MCF 10A (cell line): Measurements from ENCODE around the gene NADSYN1. TPM values are rescaled to one million over a fixed set of nuclear protein-coding genes. Genes with fewer than 3 reads are reported as not detected.
"Not testable (repeated sequence)": the region's sequence is repeated elsewhere in the genome, so short reads cannot be mapped to it uniquely, and the experiment has no call there.

Source experiments
- BruUV-seq: library from RNA; stranded (reverse); fragments of 400-500 nt; replicated peaks from 2 replicates; lab custom pipeline; 2021; lab: Mats Ljungman, UMichigan
- CTCF ChIA-PET: fragments of 300-600 bp; sonication (Branson Sonifier 250); formaldehyde crosslinking; extraction: SDS; loops from one replicate; lab custom pipeline; 2021; ENCODE audit warnings: antibody characterized with exemption, inconsistent platforms; lab: Yijun Ruan, JAX
- POLR2A ChIA-PET: fragments of 300-600, 350-650 bp; sonication (Branson Sonifier 250); formaldehyde crosslinking; extraction: SDS; loops from one replicate; lab custom pipeline; 2020; ENCODE audit warnings: antibody characterized with exemption, inconsistent platforms; lab: Yijun Ruan, JAX
- DNase-seq: peaks from one replicate; pipeline ENCODE4 v3.0.0-alpha.2; 2018; ENCODE audit not compliant: unreplicated experiment
- H3K27ac Mint-ChIP-seq: one replicate; pipeline ENCODE4 v1.8.0; 2022; ENCODE audit warnings: mild to moderate bottlenecking, low read depth, mixed read lengths; ENCODE audit not compliant: unreplicated experiment
- H3K27me3 Mint-ChIP-seq: one replicate; pipeline ENCODE4 v1.8.0; 2022; ENCODE audit warnings: mixed read lengths; ENCODE audit not compliant: insufficient read depth, unreplicated experiment
- H3K36me3 Mint-ChIP-seq: one replicate; pipeline ENCODE4 v1.8.0; 2022; ENCODE audit warnings: mild to moderate bottlenecking, moderate library complexity, mixed read lengths; ENCODE audit not compliant: insufficient read depth, unreplicated experiment
- H3K4me1 Mint-ChIP-seq: one replicate; pipeline ENCODE4 v1.8.0; 2022; ENCODE audit warnings: mixed read lengths; ENCODE audit not compliant: insufficient read depth, unreplicated experiment
- H3K4me3 Mint-ChIP-seq: one replicate; pipeline ENCODE4 v1.8.0; 2022; ENCODE audit warnings: mild to moderate bottlenecking, moderate library complexity, mixed read lengths; ENCODE audit not compliant: unreplicated experiment
- H3K9me3 Mint-ChIP-seq: one replicate; pipeline ENCODE4 v1.8.0; 2022; ENCODE audit warnings: mixed read lengths; ENCODE audit not compliant: unreplicated experiment
- CTCF ChIP-seq: fragments of 200-600 bp; IDR thresholded peaks from one replicate; pipeline ENCODE4 v1.8.0; 2022; ENCODE audit warnings: antibody characterized with exemption, mild to moderate bottlenecking; ENCODE audit not compliant: unreplicated experiment
- intact Hi-C: fragments of 100-400 bp; cut with micrococcal nuclease; formaldehyde crosslinking; loops from 2 replicates; pipeline ENCODE4 v1.14.1; 2022
- total RNA-seq: library from RNA; stranded (reverse); gene quantifications from 2 replicates; pipeline ENCODE4 v1.2.3, GENCODE V29; 2022

NADSYN1 gene
- total RNA-seq, 1 experiment from 2014 or later = 73.6 TPM

DNA sequence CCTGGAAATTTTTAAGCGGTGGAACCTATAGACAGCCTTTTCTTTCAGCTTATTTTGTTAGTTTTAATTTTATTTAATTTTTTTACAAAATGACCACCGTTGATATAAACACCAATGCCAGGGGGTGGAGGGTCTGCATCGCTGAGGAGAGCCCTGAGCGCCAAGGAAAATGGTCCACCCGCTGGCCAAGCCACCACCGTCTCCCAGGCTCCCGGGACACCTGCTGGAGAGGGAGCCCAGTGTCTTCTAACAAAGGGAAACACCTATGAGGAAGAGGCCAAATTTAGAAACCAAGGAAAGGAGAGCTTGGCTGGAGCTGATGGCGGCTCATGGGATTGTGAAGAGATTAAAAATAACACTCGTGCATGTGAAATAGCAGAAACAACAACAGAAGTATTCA lies 84.5 kb downstream of the NADSYN1 start:
- Mint-ChIP-seq H3K9me3 (peaks cover 9% of the 10 kb centered on the region), H3K27ac (no peak overlapping the region), H3K27me3 (no peaks in the 10 kb centered on the region), H3K4me3 (no peak overlapping the region), H3K4me1 (no peaks in the 10 kb centered on the region), H3K36me3 (no peaks in the 10 kb centered on the region)
- intact Hi-C loops = no loop called here
- TF ChIP-seq CTCF = no peak
- POLR2A ChIA-PET = no interaction called here
- no TSS peak for BruUV-seq
- CTCF ChIA-PET = no interaction called here
- DNase-seq = no peak

DNA sequence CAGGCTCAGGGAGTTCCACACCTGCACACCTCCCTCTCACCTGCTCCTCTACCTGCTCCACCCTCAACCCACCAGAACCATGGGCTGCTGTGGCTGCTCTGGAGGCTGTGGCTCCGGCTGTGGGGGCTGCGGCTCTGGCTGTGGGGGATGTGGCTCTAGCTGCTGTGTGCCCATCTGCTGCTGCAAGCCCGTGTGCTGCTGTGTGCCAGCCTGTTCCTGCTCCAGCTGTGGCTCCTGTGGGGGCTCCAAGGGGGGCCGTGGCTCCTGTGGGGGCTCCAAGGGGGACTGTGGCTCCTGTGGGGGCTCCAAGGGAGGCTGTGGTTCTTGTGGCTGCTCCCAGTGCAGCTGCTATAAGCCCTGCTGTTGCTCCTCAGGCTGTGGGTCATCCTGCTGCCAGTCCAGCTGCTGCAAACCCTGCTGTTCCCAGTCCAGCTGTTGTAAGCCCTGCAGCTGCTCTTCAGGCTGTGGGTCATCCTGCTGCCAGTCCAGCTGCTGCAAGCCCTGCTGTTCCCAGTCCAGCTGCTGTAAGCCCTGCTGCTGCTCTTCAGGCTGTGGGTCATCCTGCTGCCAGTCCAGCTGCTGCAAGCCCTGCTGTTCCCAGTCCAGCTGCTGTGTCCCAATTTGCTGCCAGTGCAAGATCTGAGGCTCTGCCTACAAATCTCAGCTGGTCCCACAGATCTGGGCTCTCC lies 85.1 kb downstream of the NADSYN1 start, which contains the start of gene KRTAP5-8:
Gene KRTAP5-8, plus strand, starts transcription at position 49 of the 689 bp plus-strand sequence. Its CDS starts 31 bp downstream, at position 80.
- H3K4me1 Mint-ChIP-seq, H3K36me3 Mint-ChIP-seq, H3K27ac Mint-ChIP-seq, H3K27me3 Mint-ChIP-seq, POLR2A ChIA-PET, BruUV-seq, DNase-seq, intact Hi-C loops, CTCF ChIA-PET, H3K4me3 Mint-ChIP-seq, H3K9me3 Mint-ChIP-seq: not testable (repeated sequence)

DNA sequence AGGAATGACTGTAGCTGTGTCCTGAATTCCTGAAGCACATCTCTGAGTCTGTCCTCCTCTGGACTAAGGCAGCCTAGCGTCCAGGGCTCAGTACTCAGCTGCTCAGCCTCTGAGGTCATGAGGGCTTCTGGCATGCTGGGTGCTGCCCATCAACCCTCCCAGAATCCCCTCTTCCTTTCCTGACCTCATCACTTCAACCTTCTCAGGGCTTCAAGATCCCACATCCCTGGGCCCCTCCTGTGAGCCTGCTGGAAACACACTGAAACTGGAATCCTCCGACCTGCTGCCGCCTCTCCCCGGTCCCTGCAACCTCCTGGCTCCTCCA lies 85.6 kb downstream of the NADSYN1 start:
- H3K9me3 Mint-ChIP-seq = peaks cover 9% of the 10 kb centered on the region
- DNase-seq = no peak
- no peak for TF ChIP-seq CTCF
- no peaks in the 10 kb centered on the region for H3K36me3 Mint-ChIP-seq
- no TSS peak for BruUV-seq
- CTCF ChIA-PET = no interaction called here
- intact Hi-C loops = no loop called here
- no peak overlapping the region for H3K27ac Mint-ChIP-seq
- H3K4me3 Mint-ChIP-seq = no peak overlapping the region
- H3K27me3 Mint-ChIP-seq = no peaks in the 10 kb centered on the region
- POLR2A ChIA-PET = no interaction called here
- no peaks in the 10 kb centered on the region for H3K4me1 Mint-ChIP-seq

GRCh38 chr11:71539017-71539416 lies 86.0 kb downstream of the NADSYN1 start:
- ChIA-PET POLR2A (no interaction called here), CTCF (no interaction called here)
- BruUV-seq = no TSS peak
- intact Hi-C loops = no loop called here
- no peak overlapping the region for H3K4me3 Mint-ChIP-seq
- no peak for TF ChIP-seq CTCF
- H3K27ac Mint-ChIP-seq = no peak overlapping the region
- no peak for DNase-seq
- no peaks in the 10 kb centered on the region for H3K4me1 Mint-ChIP-seq
- peaks cover 9% of the 10 kb centered on the region for H3K9me3 Mint-ChIP-seq
- H3K36me3 Mint-ChIP-seq = no peaks in the 10 kb centered on the region
- no peaks in the 10 kb centered on the region for H3K27me3 Mint-ChIP-seq

DNA sequence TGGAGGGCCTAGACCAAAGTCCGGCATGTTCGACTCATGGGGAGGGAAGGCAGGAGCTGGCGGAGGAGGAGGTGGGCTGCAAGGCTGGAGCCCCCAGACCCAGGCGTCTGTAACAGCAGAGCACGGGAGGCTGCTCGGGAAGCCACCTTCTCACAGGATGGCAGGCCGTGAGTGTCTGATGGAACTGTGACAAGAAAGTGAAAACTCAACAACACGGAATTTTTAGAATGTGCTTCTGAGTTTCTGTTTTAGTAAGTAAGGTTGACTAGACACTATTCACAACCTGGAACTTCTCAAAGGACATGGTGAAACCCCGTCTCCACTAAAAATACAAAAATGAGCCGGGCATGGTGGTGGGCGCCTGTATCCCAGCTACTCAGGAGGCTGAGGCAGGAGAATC lies 87.0 kb downstream of the NADSYN1 start:
- H3K4me3 Mint-ChIP-seq, intact Hi-C loops: not testable (repeated sequence)

GRCh38 chr11:71540521-71541304 lies 87.7 kb downstream of the NADSYN1 start:
- DNase-seq, H3K4me1 Mint-ChIP-seq, H3K27me3 Mint-ChIP-seq, H3K4me3 Mint-ChIP-seq, BruUV-seq, H3K9me3 Mint-ChIP-seq, H3K36me3 Mint-ChIP-seq, intact Hi-C loops, H3K27ac Mint-ChIP-seq: not testable (repeated sequence)
- ChIA-PET CTCF (interaction anchor here (0.6 kb wide), 1 partner anchor 99 kb away, joined by 3 read pairs; no protein-coding TSS in a partner anchor), POLR2A (interaction anchor here (0.6 kb wide), 1 partner anchor 1067 kb away, joined by 3 read pairs; no protein-coding TSS in a partner anchor)

More for the DNA sequence above, 87.0 kb downstream of the NADSYN1 start:
- H3K27ac Mint-ChIP-seq, CTCF ChIA-PET, H3K27me3 Mint-ChIP-seq, BruUV-seq, DNase-seq, H3K4me1 Mint-ChIP-seq, H3K36me3 Mint-ChIP-seq, H3K9me3 Mint-ChIP-seq: not testable (repeated sequence)
- POLR2A ChIA-PET = interaction anchor here (0.6 kb wide), 1 partner anchor 1068 kb away, joined by 3 read pairs; no protein-coding TSS in a partner anchor
